B cell (primary cell): Measurements from ENCODE around the gene PITRM1. TPM values are rescaled to one million over a fixed set of nuclear protein-coding genes. Genes with fewer than 3 reads are reported as not detected.
"Not testable (repeated sequence)": the region's sequence is repeated elsewhere in the genome, so short reads cannot be mapped to it uniquely, and the experiment has no call there.

Source experiments
- ATAC-seq: fragments of 200-7000 bp; cut with Tn5 transposase; one replicate; pipeline ENCODE4 v1.10.0; 2021; ENCODE audit warnings: low read depth, mild to moderate bottlenecking, moderate number of reproducible peaks, moderate library complexity
- CTCF ChIA-PET: fragments of 350-600 bp; sonication (Branson Sonifier 250); formaldehyde crosslinking; loops from one replicate; lab custom pipeline; 2021; ENCODE audit warnings: antibody characterized with exemption, inconsistent platforms; lab: Charles Lee
- POLR2A ChIA-PET: fragments of 350-600 bp; sonication (Branson Sonifier 250); formaldehyde crosslinking; loops from one replicate; lab custom pipeline; 2021; ENCODE audit warnings: antibody characterized with exemption; lab: Charles Lee
- DNase-seq: peaks from one replicate; pipeline ENCODE4 v3.0.0; 2013
- H2AFZ ChIP-seq: 2 replicates; pipeline ENCODE4 v1.6.1; 2012; ENCODE audit warnings: mild to moderate bottlenecking, low read depth, low read length; ENCODE audit not compliant: insufficient read depth, poor library complexity, severe bottlenecking
- H3K27ac ChIP-seq, 2 donors: 1 replicate in 1 of 2; 2 replicates in 1 of 2; pipeline ENCODE4 v1.5.1; 2012 to 2013; ENCODE audit warnings: low read length in 2 of 2, mild to moderate bottlenecking in 2 of 2, moderate library complexity in 1 of 2
- H3K27me3 ChIP-seq, 4 experiments: fragments of 200-600 bp in 1 of 4; sonication (generic) in 1 of 4; replicated peaks in 1 of 4; 1 replicate in 2 of 4; 2 replicates in 2 of 4; pipeline versions ENCODE4 v1.6.1 to v1.7.0; 2013 to 2016; ENCODE audit warnings: low read length in 3 of 4, mild to moderate bottlenecking in 2 of 4, mixed read lengths in 1 of 4, moderate library complexity in 1 of 4; ENCODE audit not compliant: insufficient read depth in 4 of 4, control insufficient read depth in 3 of 4; ENCODE audit errors: control extremely low read depth in 1 of 4
- H3K36me3 ChIP-seq, 2 experiments: replicated peaks in 1 of 2; 1 replicate in 1 of 2; 2 replicates in 1 of 2; pipeline versions ENCODE4 v1.6.1 to v1.7.1; 2013; ENCODE audit warnings: low read length in 1 of 2; ENCODE audit not compliant: insufficient read depth in 2 of 2, control insufficient read depth in 1 of 2; ENCODE audit errors: control extremely low read depth in 1 of 2, extremely low read depth in 1 of 2
- H3K4me1 ChIP-seq, 2 donors: fragments of 200-600 bp in 1 of 2; sonication (generic) in 1 of 2; 1 replicate in 1 of 2; 2 replicates in 1 of 2; pipeline versions ENCODE4 v1.5.1 to v1.6.1; 2013 to 2017; ENCODE audit warnings: low read length in 2 of 2; ENCODE audit not compliant: control insufficient read depth in 2 of 2, insufficient read depth in 2 of 2
- H3K4me2 ChIP-seq: replicated peaks from 2 replicates; pipeline ENCODE3; 2012; ENCODE audit warnings: mild to moderate bottlenecking, low read depth, low read length; ENCODE audit not compliant: poor library complexity, severe bottlenecking
- H3K4me3 ChIP-seq, 5 experiments: fragments of 200-600 bp in 1 of 5; sonication (generic) in 1 of 5; 1 replicate in 3 of 5; 2 replicates in 2 of 5; pipeline versions ENCODE4 v1.5.1 to v1.7.0; 2011 to 2016; ENCODE audit warnings: low read length in 4 of 5, mild to moderate bottlenecking in 4 of 5, low read depth in 2 of 5, control low read depth in 1 of 5, moderate library complexity in 1 of 5; ENCODE audit not compliant: insufficient read depth in 1 of 5; ENCODE audit errors: control extremely low read depth in 1 of 5, extremely low read depth in 1 of 5
- H3K79me2 ChIP-seq: fragments of 200-600 bp; sonication (generic); one replicate; pipeline ENCODE4 v1.6.0; 2016; ENCODE audit warnings: low read length; ENCODE audit not compliant: control insufficient read depth, insufficient read depth
- H3K9ac ChIP-seq: fragments of 200-600 bp; sonication (generic); 2 replicates; pipeline ENCODE4 v1.6.1; 2017; ENCODE audit warnings: mild to moderate bottlenecking, low read length, moderate library complexity
- H3K9me3 ChIP-seq, 3 donors: one replicate each; pipeline versions ENCODE4 v1.6.1 to v1.7.1; 2013; ENCODE audit warnings: low read length in 2 of 3; ENCODE audit not compliant: control insufficient read depth in 2 of 3, insufficient read depth in 1 of 3; ENCODE audit errors: control extremely low read depth in 1 of 3
- H4K20me1 ChIP-seq: 2 replicates; pipeline ENCODE4 v1.6.0; 2012; ENCODE audit warnings: mild to moderate bottlenecking, low read length; ENCODE audit not compliant: insufficient read depth, control insufficient read depth, poor library complexity, severe bottlenecking
- H3K27ac Mint-ChIP-seq: one replicate; pipeline ENCODE4 v1.8.0; 2021; ENCODE audit warnings: mixed read lengths
- H3K27me3 Mint-ChIP-seq: one replicate; pipeline ENCODE4 v1.8.0; 2021; ENCODE audit warnings: mixed read lengths
- H3K4me1 Mint-ChIP-seq: one replicate; pipeline ENCODE4 v1.8.0; 2021; ENCODE audit warnings: mixed read lengths
- H3K4me3 Mint-ChIP-seq: one replicate; pipeline ENCODE4 v1.8.0; 2021; ENCODE audit warnings: mixed read lengths
- H3K9me3 Mint-ChIP-seq: one replicate; pipeline ENCODE4 v1.8.0; 2022; ENCODE audit warnings: mixed read lengths; ENCODE audit not compliant: insufficient read depth
- CTCF ChIP-seq: fragments of 200-600 bp; IDR thresholded peaks from one replicate; pipeline ENCODE4 v1.8.0; 2022; ENCODE audit warnings: antibody characterized with exemption, mild to moderate bottlenecking
- EZH2 ChIP-seq: IDR thresholded peaks from 2 replicates; pipeline ENCODE4 v1.6.1; 2012; ENCODE audit warnings: borderline replicate concordance, low read depth, mild to moderate bottlenecking, moderate library complexity, low read length; ENCODE audit not compliant: insufficient read depth, poor library complexity, severe bottlenecking
- WGBS: methylation state at CpG from one replicate; pipeline ENCODE4 v1.1.5; 2013; ENCODE audit warnings: missing lambda C conversion rate; ENCODE audit not compliant: insufficient coverage; 5-methylcytosine and 5-hydroxymethylcytosine counted together
- intact Hi-C: fragments of 100-400 bp; cut with micrococcal nuclease; formaldehyde crosslinking; loops from one replicate; pipeline ENCODE4 v1.10.0; 2022
- polyA plus RNA-seq: library from polyadenylated mRNA; depleted of rRNA; stranded (reverse); fragments of >200 nt; gene quantifications from 2 replicates; pipeline ENCODE4 v1.2.3, GENCODE V29; 2012
- total RNA-seq, 2 donors: library from RNA; stranded (reverse); fragments of 120-200 nt in 1 of 2; gene quantifications; 1 replicate in 1 of 2; 2 replicates in 1 of 2; pipeline versions ENCODE4 v1.2.3 to v1.2.4, GENCODE V29; 2013 to 2022

PITRM1 gene
- total and polyA plus RNA-seq, 2 donors (not counting 1 experiment from before 2014, with no cell fraction given) = 50.7 to 71.1 TPM

- H3K4me2 ChIP-seq = no peak overlapping the region
- Mint-ChIP-seq H3K27ac (no peak overlapping the region), H3K9me3 (no peaks in the 10 kb centered on the region), H3K4me1 (no peaks in the 10 kb centered on the region), H3K4me3 (no peak overlapping the region), H3K27me3 (peaks cover 4% of the 10 kb centered on the region)
- CTCF ChIA-PET = no interaction called here
- no peak for TF ChIP-seq CTCF
- no peak for TF ChIP-seq EZH2
- H3K4me1 ChIP-seq = no peaks in the 10 kb centered on the region
- H2AFZ ChIP-seq = no peak overlapping the region
- no peaks in the 10 kb centered on the region for H3K36me3 ChIP-seq
- ATAC-seq = no peak
- intact Hi-C loops = no loop called here
- H3K79me2 ChIP-seq = no peaks in the 10 kb centered on the region
- H4K20me1 ChIP-seq = no peaks in the 10 kb centered on the region
- peaks cover 0 to 5% (median 0%) of the 10 kb centered on the region in 4 experiments for H3K27me3 ChIP-seq
- POLR2A ChIA-PET = no interaction called here
- no peak overlapping the region for H3K27ac ChIP-seq
- no peak overlapping the region for H3K4me3 ChIP-seq
- H3K9ac ChIP-seq = no peak overlapping the region
- no peak for DNase-seq
- H3K9me3 ChIP-seq = peaks cover 0 to 3% (median 0%) of the 10 kb centered on the region in 3 donors
Observed at GRCh38 chr10:3220853-3221252, 48.3 kb upstream of the PITRM1 start.

- CTCF ChIA-PET, H3K79me2 ChIP-seq, H3K27ac Mint-ChIP-seq, H4K20me1 ChIP-seq, H3K9me3 Mint-ChIP-seq, H2AFZ ChIP-seq, H3K4me1 Mint-ChIP-seq, H3K27ac ChIP-seq, H3K4me2 ChIP-seq, H3K9me3 ChIP-seq, H3K4me3 ChIP-seq, H3K9ac ChIP-seq, H3K36me3 ChIP-seq, intact Hi-C loops, ATAC-seq, H3K4me1 ChIP-seq, DNase-seq, H3K27me3 ChIP-seq, H3K27me3 Mint-ChIP-seq, POLR2A ChIA-PET, H3K4me3 Mint-ChIP-seq: not testable (repeated sequence)
- 100% methylated on average over 4 of the region's 5 CpGs for WGBS
Observed at GRCh38 chr10:3219021-3219628, 46.5 kb upstream of the PITRM1 start.
